ENCODE measurements around the gene DNAAF1. TPM values are rescaled to one million over a fixed set of nuclear protein-coding genes. Genes with fewer than 3 reads are reported as not detected.

Gene DNAAF1
- total RNA-seq, 2 donors from 2014 or later: 0.20 TPM; not detected in 1

DNA sequence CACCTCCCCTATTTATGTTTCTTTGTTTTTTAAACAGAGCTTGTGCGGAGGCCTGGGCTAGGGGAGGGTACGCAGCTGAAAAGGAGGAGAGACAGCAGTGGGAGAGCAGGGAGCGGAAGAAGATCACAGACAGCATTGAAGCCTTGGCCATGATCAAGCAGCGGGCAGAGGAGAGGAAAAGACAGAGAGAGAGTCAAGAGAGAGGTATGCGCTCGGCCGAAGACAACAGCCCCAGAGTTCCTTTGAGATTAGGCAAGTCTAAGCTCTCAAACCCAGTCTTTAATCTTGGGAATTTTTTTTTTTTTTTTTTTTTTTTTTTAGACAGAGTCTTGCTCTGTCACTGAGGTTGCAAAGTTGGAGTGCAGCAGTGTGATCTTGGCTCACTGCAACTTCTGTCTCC lies 20.6 kb downstream of the DNAAF1 start:
- no peak overlapping the region for H3K4me3 ChIP-seq
- no peak overlapping the region for H3K27ac ChIP-seq
- TF ChIP-seq, protein P1, sequence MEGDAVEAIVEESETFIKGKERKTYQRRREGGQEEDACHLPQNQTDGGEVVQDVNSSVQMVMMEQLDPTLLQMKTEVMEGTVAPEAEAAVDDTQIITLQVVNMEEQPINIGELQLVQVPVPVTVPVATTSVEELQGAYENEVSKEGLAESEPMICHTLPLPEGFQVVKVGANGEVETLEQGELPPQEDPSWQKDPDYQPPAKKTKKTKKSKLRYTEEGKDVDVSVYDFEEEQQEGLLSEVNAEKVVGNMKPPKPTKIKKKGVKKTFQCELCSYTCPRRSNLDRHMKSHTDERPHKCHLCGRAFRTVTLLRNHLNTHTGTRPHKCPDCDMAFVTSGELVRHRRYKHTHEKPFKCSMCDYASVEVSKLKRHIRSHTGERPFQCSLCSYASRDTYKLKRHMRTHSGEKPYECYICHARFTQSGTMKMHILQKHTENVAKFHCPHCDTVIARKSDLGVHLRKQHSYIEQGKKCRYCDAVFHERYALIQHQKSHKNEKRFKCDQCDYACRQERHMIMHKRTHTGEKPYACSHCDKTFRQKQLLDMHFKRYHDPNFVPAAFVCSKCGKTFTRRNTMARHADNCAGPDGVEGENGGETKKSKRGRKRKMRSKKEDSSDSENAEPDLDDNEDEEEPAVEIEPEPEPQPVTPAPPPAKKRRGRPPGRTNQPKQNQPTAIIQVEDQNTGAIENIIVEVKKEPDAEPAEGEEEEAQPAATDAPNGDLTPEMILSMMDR (IDR thresholded peaks at IDR 0.05): no peak
- H3K9ac ChIP-seq (ENCODE audit: low read depth in 2 of 2, low read length in 2 of 2): no peak overlapping the region
- intact Hi-C loops (cut with DNase I): no loop called here
- no peak for DNase-seq
- no peaks in the 10 kb centered on the region for H3K9me3 ChIP-seq
- H3K27me3 ChIP-seq: no peaks in the 10 kb centered on the region
- H3K36me3 ChIP-seq: no peaks in the 10 kb centered on the region
- no peaks in the 10 kb centered on the region for H3K4me1 ChIP-seq

DNA sequence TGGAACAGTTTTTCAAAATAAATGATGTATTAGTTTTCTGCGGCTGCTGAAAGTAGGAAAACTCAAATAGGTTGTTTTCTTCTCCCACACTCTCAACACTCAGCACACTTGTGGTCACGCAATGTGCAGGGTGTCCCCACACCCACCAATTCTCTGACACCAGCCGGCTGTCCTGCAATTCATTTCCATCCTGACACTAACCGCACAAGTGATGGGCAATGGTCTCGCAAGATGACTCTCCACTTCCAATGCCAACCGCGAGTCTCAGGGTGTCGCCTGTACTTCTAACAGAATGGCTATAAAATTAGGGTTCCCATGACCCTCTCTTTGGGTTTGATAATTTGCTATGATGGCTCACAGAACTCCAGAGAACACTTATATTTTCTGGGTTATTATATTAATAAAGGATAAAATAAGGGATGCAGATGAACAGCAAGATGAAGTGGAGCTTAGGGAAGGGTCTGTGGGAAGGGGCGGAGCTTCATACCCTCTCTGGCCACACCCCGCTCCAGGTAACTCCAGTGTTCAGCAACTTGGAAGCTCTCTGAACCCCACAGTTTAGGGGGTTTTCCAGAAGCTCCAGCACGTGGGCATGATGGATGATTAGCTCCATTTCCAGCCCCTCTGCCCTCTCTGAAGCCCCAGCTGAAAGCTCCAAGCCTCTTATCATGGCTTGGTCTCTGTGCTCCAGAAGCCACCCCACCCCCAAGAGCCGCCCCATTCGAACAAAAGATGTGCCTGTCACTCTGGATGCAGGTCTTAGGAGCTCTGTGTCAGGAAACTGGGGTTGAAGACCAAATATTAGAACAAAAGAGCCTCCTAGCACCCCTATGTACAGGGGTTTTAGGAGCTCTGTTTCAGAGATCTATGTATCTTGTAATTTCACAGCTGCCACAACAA lies 21.9 kb downstream of the DNAAF1 start:
- DNase-seq: no peak
- Histone ChIP-seq H3K4me1 (no peaks in the 10 kb centered on the region), H3K27me3 (no peaks in the 10 kb centered on the region), H3K4me3 (no peak overlapping the region), H3K9me3 (no peaks in the 10 kb centered on the region), H3K36me3 (no peaks in the 10 kb centered on the region), H3K27ac (no peak overlapping the region), H3K9ac (ENCODE audit: low read depth in 2 of 2, low read length in 2 of 2) (no peak overlapping the region)
- TF ChIP-seq, protein P1 (IDR thresholded peaks at IDR 0.05): no peak
- intact Hi-C loops (cut with DNase I): no loop called here

DNA sequence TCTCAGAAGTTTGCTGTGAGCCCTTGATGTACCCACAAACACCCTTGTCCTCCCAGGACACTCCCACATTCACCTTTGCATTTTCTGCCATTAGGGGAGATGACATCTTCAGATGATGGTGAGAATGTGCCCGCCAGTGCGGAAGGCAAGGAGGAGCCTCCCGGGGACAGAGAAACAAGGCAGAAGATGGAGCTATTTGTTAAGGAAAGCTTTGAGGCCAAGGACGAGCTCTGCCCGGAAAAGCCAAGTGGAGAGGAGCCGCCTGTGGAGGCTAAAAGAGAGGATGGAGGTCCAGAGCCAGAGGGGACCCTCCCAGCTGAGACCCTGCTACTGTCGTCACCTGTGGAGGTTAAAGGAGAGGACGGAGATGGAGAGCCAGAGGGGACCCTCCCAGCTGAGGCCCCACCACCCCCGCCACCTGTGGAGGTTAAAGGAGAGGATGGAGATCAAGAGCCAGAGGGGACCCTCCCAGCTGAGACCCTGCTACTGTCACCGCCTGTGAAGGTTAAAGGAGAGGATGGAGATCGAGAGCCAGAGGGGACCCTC lies 24.7 kb downstream of the DNAAF1 start:
- intact Hi-C loops (cut with DNase I): no loop called here
- Histone ChIP-seq H3K4me1 (no peaks in the 10 kb centered on the region), H3K36me3 (no peaks in the 10 kb centered on the region), H3K9me3 (no peaks in the 10 kb centered on the region), H3K9ac (ENCODE audit: low read depth in 2 of 2, low read length in 2 of 2) (no peak overlapping the region), H3K27ac (no peak overlapping the region), H3K4me3 (no peak overlapping the region), H3K27me3 (no peaks in the 10 kb centered on the region)
- DNase-seq: no peak
- TF ChIP-seq, protein P1 (IDR thresholded peaks at IDR 0.05): no peak

DNA sequence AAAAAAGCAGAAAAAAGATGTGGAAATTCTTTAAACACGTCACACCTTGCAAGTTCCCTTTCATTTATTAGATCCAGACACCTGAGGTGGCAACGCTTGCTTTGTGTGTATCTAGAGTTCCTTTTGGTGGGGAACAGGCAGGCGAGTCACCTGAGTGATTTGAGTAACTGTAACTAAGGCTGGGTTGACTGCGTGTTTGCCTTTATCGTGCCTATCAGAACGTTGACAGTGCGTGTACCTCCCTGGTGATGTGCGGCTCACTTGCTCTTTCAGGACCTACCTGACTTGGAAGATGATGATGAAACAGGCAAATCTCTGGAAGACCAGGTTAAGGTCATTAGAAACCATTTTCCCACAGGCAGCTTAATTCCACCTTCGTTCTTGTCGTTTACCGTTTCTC lies 29.3 kb downstream of the DNAAF1 start:
- no peaks in the 10 kb centered on the region for H3K36me3 ChIP-seq
- intact Hi-C loops (cut with DNase I): no loop called here
- no peak overlapping the region for H3K9ac ChIP-seq (ENCODE audit: low read depth in 2 of 2, low read length in 2 of 2)
- TF ChIP-seq, protein P1 (IDR thresholded peaks at IDR 0.05): no peak
- H3K4me1 ChIP-seq: peaks cover 4% of the 10 kb centered on the region
- DNase-seq: no peak
- H3K9me3 ChIP-seq: no peaks in the 10 kb centered on the region
- H3K4me3 ChIP-seq: no peak overlapping the region
- H3K27ac ChIP-seq: no peak overlapping the region
- H3K27me3 ChIP-seq: no peaks in the 10 kb centered on the region

DNA sequence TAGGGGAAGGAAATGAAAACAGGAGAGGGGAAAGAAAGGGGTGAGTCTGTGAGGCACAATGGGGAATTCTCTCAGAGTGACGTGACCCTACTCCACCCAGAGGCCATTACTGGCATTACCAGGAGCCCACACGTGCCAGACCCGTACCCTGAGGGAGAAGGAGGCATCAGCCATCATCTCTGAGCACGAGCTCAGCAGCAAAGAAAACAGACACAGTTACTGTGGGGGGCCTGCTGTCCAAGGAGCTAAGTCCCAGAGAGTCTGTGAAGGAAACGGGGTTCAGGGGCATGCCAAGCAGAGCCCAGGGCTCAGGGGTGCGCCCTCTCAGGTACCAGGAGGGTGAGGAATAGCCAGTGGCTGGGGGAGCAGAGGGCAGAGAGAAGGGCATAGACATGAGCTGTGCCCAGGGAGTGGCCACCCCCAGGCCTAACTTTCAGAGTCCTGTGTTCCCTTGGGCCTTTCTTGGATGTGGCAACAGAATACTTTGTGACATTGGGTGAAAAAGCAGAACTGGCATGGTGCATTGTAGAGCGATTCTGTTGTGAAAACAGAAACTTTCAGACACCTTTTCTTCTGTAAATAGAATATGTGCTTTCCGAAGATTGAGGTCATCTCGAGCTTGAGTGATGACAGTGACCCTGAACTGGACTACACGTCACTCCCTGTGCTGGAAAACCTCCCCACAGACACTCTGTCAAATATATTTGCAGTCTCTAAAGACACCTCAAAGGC lies 30.4 kb downstream of the DNAAF1 start:
- Histone ChIP-seq H3K36me3 (no peaks in the 10 kb centered on the region), H3K4me3 (no peak overlapping the region), H3K27ac (no peak overlapping the region), H3K9ac (ENCODE audit: low read depth in 2 of 2, low read length in 2 of 2) (no peak overlapping the region), H3K27me3 (no peaks in the 10 kb centered on the region), H3K9me3 (no peaks in the 10 kb centered on the region), H3K4me1 (peaks cover 4% of the 10 kb centered on the region)
- intact Hi-C loops (cut with DNase I): no loop called here
- TF ChIP-seq, protein P1 (IDR thresholded peaks at IDR 0.05): peak; percentile 52
- peak; percentile 74 for DNase-seq

All from colonic mucosa (tissue), 4 donors.